Left lung (tissue), 10 donors: Measurements from ENCODE around the gene NINL. TPM values are rescaled to one million over a fixed set of nuclear protein-coding genes. Genes with fewer than 3 reads are reported as not detected.

Experiments used
- ATAC-seq: fragments of 200-7000 bp; cut with Tn5 transposase; one replicate; pipeline ENCODE4 v1.9.1; 2020; ENCODE audit warnings: moderate library complexity
- DNase-seq, 4 donors: peaks; one replicate each; pipeline ENCODE4 v3.0.0-alpha.2; 2013 to 2020
- H3K27ac ChIP-seq, 2 donors: fragments of 200-600 bp; sonication (generic) in 1 of 2; one replicate each; pipeline versions ENCODE4 v1.5.0 to v1.8.0; 2020 to 2021
- H3K27me3 ChIP-seq, 2 donors: fragments of 200-600 bp; sonication (generic) in 1 of 2; one replicate each; pipeline versions ENCODE4 v1.5.0 to v1.8.0; 2020 to 2021
- H3K36me3 ChIP-seq, 2 donors: fragments of 200-600 bp; sonication (generic) in 1 of 2; one replicate each; pipeline versions ENCODE4 v1.5.0 to v1.8.0; 2020 to 2021
- H3K4me1 ChIP-seq, 2 donors: fragments of 200-600 bp; one replicate each; pipeline ENCODE4 v1.8.0; 2021
- H3K4me3 ChIP-seq, 2 donors: fragments of 200-600 bp; sonication (generic) in 1 of 2; one replicate each; pipeline versions ENCODE4 v1.5.0 to v1.8.0; 2020 to 2021; ENCODE audit warnings: mild to moderate bottlenecking in 1 of 2
- H3K9me3 ChIP-seq, 2 donors: fragments of 200-600 bp; sonication (generic) in 1 of 2; one replicate each; pipeline versions ENCODE4 v1.5.0 to v1.8.0; 2020 to 2021
- CTCF ChIP-seq, 2 donors: fragments of 200-600 bp; sonication (generic) in 1 of 2; IDR thresholded peaks; one replicate each; pipeline versions ENCODE4 v1.5.0 to v1.8.0; 2021; ENCODE audit warnings: antibody characterized with exemption in 2 of 2
- intact Hi-C, 2 donors: fragments of 100-400 bp; cut with DNase I; formaldehyde crosslinking; loops; one replicate each; pipeline versions ENCODE4 v1.11.2 to v1.14.2; 2022
- polyA plus RNA-seq, 6 donors: library from polyadenylated mRNA; unstranded; fragments of 120-200 nt; gene quantifications; one replicate each; pipeline ENCODE4 v1.2.1, GENCODE V29; 2013; ENCODE audit not compliant: insufficient read length in 6 of 6
- total RNA-seq, 2 donors: library from RNA; stranded (reverse); fragmentation: NEBNext Ultra II Directional; extraction: Animal tissue kit (Norgen Biotek cat#: 25700); gene quantifications; one replicate each; pipeline ENCODE4 v1.2.1, GENCODE V29; 2021
- donor health status: DM: no; HTN: yes; CAD: no.
- donor health status: DM: no; HTN: no; CAD: no.

NINL gene
- total and polyA plus RNA-seq, 8 donors = 9.6 to 78.8 (median 67.8) TPM

GRCh38 chr20:25408890-25409289, 176.4 kb downstream of the NINL start:
- DNase-seq (no peak), ATAC-seq (no peak)
- no peak overlapping the region for H3K4me3 ChIP-seq
- TF ChIP-seq CTCF (IDR thresholded peaks at IDR 0.05) = no peak
- peaks cover 0 to 5% of the 10 kb centered on the region in 2 donors for H3K9me3 ChIP-seq
- intact Hi-C loops = no loop called here
- peaks cover 6 to 19% of the 10 kb centered on the region in 2 donors for H3K4me1 ChIP-seq
- H3K36me3 ChIP-seq = no peaks in the 10 kb centered on the region
- no peaks in the 10 kb centered on the region for H3K27me3 ChIP-seq
- H3K27ac ChIP-seq = no peak overlapping the region

- TF ChIP-seq CTCF (IDR thresholded peaks at IDR 0.05) = no peak
- Histone ChIP-seq H3K9me3 (peaks cover 0 to 12% of the 10 kb centered on the region in 2 donors), H3K27ac (no peak overlapping the region), H3K27me3 (no peaks in the 10 kb centered on the region), H3K36me3 (no peaks in the 10 kb centered on the region), H3K4me1 (peaks cover 6 to 19% of the 10 kb centered on the region in 2 donors), H3K4me3 (peak overlapping the region; percentile 59 to 70)
- intact Hi-C loops = no loop called here
- DNase-seq = no peak
- ATAC-seq = no peak
These were observed 177.2 kb downstream of the NINL start for GRCh38 chr20:25408170-25408547.

- DNase-seq = peak; percentile 86 to 93 (median 89)
- TF ChIP-seq CTCF (IDR thresholded peaks at IDR 0.05) = no peak
- H3K27me3 ChIP-seq = no peaks in the 10 kb centered on the region
- no peaks in the 10 kb centered on the region for H3K36me3 ChIP-seq
- peaks cover 0 to 18% of the 10 kb centered on the region in 2 donors for H3K9me3 ChIP-seq
- H3K4me3 ChIP-seq = peak within 1 kb of the TSS; percentile 59 to 70
- no peak within 1 kb of the TSS for H3K27ac ChIP-seq
- intact Hi-C loops = no loop called here
- peaks cover 6 to 19% of the 10 kb centered on the region in 2 donors for H3K4me1 ChIP-seq
- ATAC-seq = peak; percentile 98
These were observed 177.8 kb downstream of the NINL start, which contains the start of gene GINS1 for GRCh38 chr20:25407311-25408169. TSS of gene GINS1 (plus strand) at chr20:25407673. CDS start at chr20:25407821, 148 bp downstream.

Other genes starting within 250 kb of the NINL start
- 10 to 100 TPM; 52.1 to 57.8 TPM for gene ABHD12, start 194.7 kb downstream of the NINL start, total RNA-seq
- gene ABHD12, start 194.7 kb downstream of the NINL start, polyA plus RNA-seq = 10 to 100 TPM; 39.7 to 48.2 (median 46.3) TPM
- 1 to 10 TPM; 4.8 to 6.4 TPM for gene GINS1, start 177.9 kb downstream of the NINL start, total RNA-seq
- gene GINS1, start 177.9 kb downstream of the NINL start, polyA plus RNA-seq = 10 to 100 TPM; 14.5 to 22.9 (median 16.2) TPM
- 1 to 10 TPM; 4.7 to 7.4 TPM for gene NANP, start 38.5 kb upstream of the NINL start, total RNA-seq
- 1 to 10 TPM; 4.1 to 5.4 (median 4.9) TPM for gene NANP, start 38.5 kb upstream of the NINL start, polyA plus RNA-seq
- gene ZNF337, start 111.3 kb upstream of the NINL start, total RNA-seq = 10 to 100 TPM in 1 of 2 donors, 1 to 10 TPM in 1; 9.5 to 12.3 TPM
- gene ZNF337, start 111.3 kb upstream of the NINL start, polyA plus RNA-seq = 10 to 100 TPM; 44.2 to 58.3 (median 50.8) TPM